ENCODE data around the gene MUL1. TPM values are rescaled to one million over a fixed set of nuclear protein-coding genes. Genes with fewer than 3 reads are reported as not detected.

Gene MUL1
- total and polyA plus RNA-seq, 4 donors = 6.0 to 32.6 (median 24.6) TPM

- H3K36me3 ChIP-seq (ENCODE audit: control insufficient read depth in 4 of 4, insufficient read depth in 4 of 4, low read length in 4 of 4) = peaks cover 0 to 8% (median 0%) of the 10 kb centered on the region in 4 donors
- peak overlapping the region; percentile 88 for H3K4me3 ChIP-seq
- peaks cover 0 to 15% (median 1%) of the 10 kb centered on the region in 3 donors for H3K27me3 ChIP-seq (ENCODE audit: control insufficient read depth in 3 of 3, insufficient read depth in 3 of 3, low read length in 2 of 3)
- 66 to 68% methylated on average over 5 of the region's 5 CpGs for WGBS, 2 donors
- DNase-seq (no peak), ATAC-seq (ENCODE audit: insufficient read depth, low FRiP score) (no peak)
- H3K9ac ChIP-seq (ENCODE audit: insufficient read depth in 1 of 2, low read length in 2 of 2) = peak overlapping the region in 1 of 2 donors; percentile 91
- H3K4me1 ChIP-seq (ENCODE audit: control insufficient read depth in 5 of 5, insufficient read depth in 5 of 5, low read length in 5 of 5) = peaks cover 0 to 24% (median 3%) of the 10 kb centered on the region in 5 donors
- H3K9me3 ChIP-seq (ENCODE audit: control insufficient read depth in 4 of 4, insufficient read depth in 3 of 4, low read length in 3 of 4) = no peaks in the 10 kb centered on the region
- H3K27ac ChIP-seq (ENCODE audit: low read depth in 1 of 2, low read length in 1 of 2) = peak overlapping the region; percentile 48 to 91
- no peak for TF ChIP-seq CTCF (IDR thresholded peaks at IDR 0.05; ENCODE audit: control extremely low read depth, extremely low read depth)
Measured at GRCh38 chr1:20508411-20508771, 440 bp upstream of the MUL1 start.

GRCh38 chr1:20507248-20507563 is 745 bp downstream of the MUL1 start:
- H3K27ac ChIP-seq (ENCODE audit: low read depth in 1 of 2, low read length in 1 of 2) = peak overlapping the region in 1 of 2 donors; percentile 91

GRCh38 chr1:20505488-20505887 is 2.5 kb downstream of the MUL1 start:
- Histone ChIP-seq H3K4me1 (ENCODE audit: control insufficient read depth in 5 of 5, insufficient read depth in 5 of 5, low read length in 5 of 5) (peaks cover 0 to 24% (median 3%) of the 10 kb centered on the region in 5 donors), H3K27ac (ENCODE audit: low read depth in 1 of 2, low read length in 1 of 2) (no peak overlapping the region), H3K4me3 (no peak overlapping the region), H3K9ac (ENCODE audit: insufficient read depth in 1 of 2, low read length in 2 of 2) (no peak overlapping the region), H3K36me3 (ENCODE audit: control insufficient read depth in 4 of 4, insufficient read depth in 4 of 4, low read length in 4 of 4) (peaks cover 14 to 20% (median 17%) of the 10 kb centered on the region in 4 donors), H3K27me3 (ENCODE audit: control insufficient read depth in 3 of 3, insufficient read depth in 3 of 3, low read length in 2 of 3) (peaks cover 0 to 2% (median 0%) of the 10 kb centered on the region in 3 donors), H3K9me3 (ENCODE audit: control insufficient read depth in 4 of 4, insufficient read depth in 3 of 4, low read length in 3 of 4) (no peaks in the 10 kb centered on the region)
- ATAC-seq (ENCODE audit: insufficient read depth, low FRiP score) = no peak
- no peak for TF ChIP-seq CTCF (IDR thresholded peaks at IDR 0.05; ENCODE audit: control extremely low read depth, extremely low read depth)
- no peak for DNase-seq
- WGBS, 2 donors = 91 to 93% methylated on average over 1 of the region's 1 CpG

More at GRCh38 chr1:20507248-20507563, 745 bp downstream of the MUL1 start:
- H3K9me3 ChIP-seq (ENCODE audit: control insufficient read depth in 4 of 4, insufficient read depth in 3 of 4, low read length in 3 of 4) = no peaks in the 10 kb centered on the region
- peak overlapping the region; percentile 88 for H3K4me3 ChIP-seq
- ATAC-seq (ENCODE audit: insufficient read depth, low FRiP score) = no peak
- no peak for TF ChIP-seq CTCF (IDR thresholded peaks at IDR 0.05; ENCODE audit: control extremely low read depth, extremely low read depth)
- peaks cover 0 to 10% (median 0%) of the 10 kb centered on the region in 3 donors for H3K27me3 ChIP-seq (ENCODE audit: control insufficient read depth in 3 of 3, insufficient read depth in 3 of 3, low read length in 2 of 3)
- H3K9ac ChIP-seq (ENCODE audit: insufficient read depth in 1 of 2, low read length in 2 of 2) = peak overlapping the region; percentile 60 to 91
- H3K36me3 ChIP-seq (ENCODE audit: control insufficient read depth in 4 of 4, insufficient read depth in 4 of 4, low read length in 4 of 4) = peaks cover 0 to 10% (median 2%) of the 10 kb centered on the region in 4 donors
- DNase-seq = no peak
- peaks cover 0 to 24% (median 3%) of the 10 kb centered on the region in 5 donors for H3K4me1 ChIP-seq (ENCODE audit: control insufficient read depth in 5 of 5, insufficient read depth in 5 of 5, low read length in 5 of 5)
- WGBS, 2 donors = 44 to 51% methylated on average over 5 of the region's 5 CpGs

- Histone ChIP-seq H3K4me3 (no peak overlapping the region), H3K4me1 (ENCODE audit: control insufficient read depth in 5 of 5, insufficient read depth in 5 of 5, low read length in 5 of 5) (peaks cover 0 to 12% (median 0%) of the 10 kb centered on the region in 5 donors), H3K36me3 (ENCODE audit: control insufficient read depth in 4 of 4, insufficient read depth in 4 of 4, low read length in 4 of 4) (peaks cover 22 to 38% (median 25%) of the 10 kb centered on the region in 4 donors), H3K27me3 (ENCODE audit: control insufficient read depth in 3 of 3, insufficient read depth in 3 of 3, low read length in 2 of 3) (no peaks in the 10 kb centered on the region), H3K9ac (ENCODE audit: insufficient read depth in 1 of 2, low read length in 2 of 2) (no peak overlapping the region), H3K27ac (ENCODE audit: low read depth in 1 of 2, low read length in 1 of 2) (no peak overlapping the region), H3K9me3 (ENCODE audit: control insufficient read depth in 4 of 4, insufficient read depth in 3 of 4, low read length in 3 of 4) (no peaks in the 10 kb centered on the region)
- WGBS, 2 donors = 93 to 95% methylated on average over 17 of the region's 17 CpGs
- no peak for DNase-seq
- TF ChIP-seq CTCF (IDR thresholded peaks at IDR 0.05; ENCODE audit: control extremely low read depth, extremely low read depth) = no peak
- no peak for ATAC-seq (ENCODE audit: insufficient read depth, low FRiP score)
Measured at GRCh38 chr1:20500716-20501115, 7.2 kb downstream of the MUL1 start.
